Stimulated activated naive CD8-positive, alpha-beta T cell treated with anti-CD3 and anti-CD28 coated beads, Interleukin-15, amount 100 ng/mL, for 72 hours (primary cell): Measurements from ENCODE around the gene TRIM33.

Experiments
- ATAC-seq: fragments of 150-1000 bp; cut with Tn5 transposase; 2 replicates; pipeline ENCODE4 v1.10.0; 2021; ENCODE audit warnings: mild to moderate bottlenecking, moderate library complexity
- DNase-seq, 2 donors: peaks; one replicate each; pipeline ENCODE4 v3.0.0; 2021 to 2022
- H3K27ac Mint-ChIP-seq, 2 donors: one replicate each; pipeline ENCODE4 v1.8.0; 2022; ENCODE audit warnings: mild to moderate bottlenecking in 2 of 2, mixed read lengths in 2 of 2, moderate library complexity in 2 of 2
- H3K27me3 Mint-ChIP-seq: one replicate; pipeline ENCODE4 v1.8.0; 2022; ENCODE audit warnings: mixed read lengths
- H3K4me1 Mint-ChIP-seq: one replicate; pipeline ENCODE4 v1.8.0; 2022; ENCODE audit warnings: mild to moderate bottlenecking, mixed read lengths
- H3K4me3 Mint-ChIP-seq, 2 donors: one replicate each; pipeline ENCODE4 v1.8.0; 2022; ENCODE audit warnings: mild to moderate bottlenecking in 2 of 2, mixed read lengths in 2 of 2, moderate library complexity in 1 of 2
- H3K9me3 Mint-ChIP-seq, 2 donors: one replicate each; pipeline ENCODE4 v1.8.0; 2022; ENCODE audit warnings: mixed read lengths in 2 of 2

The TRIM33 gene

GRCh38 chr1:114511032-114511785 lies at the start of gene TRIM33:
TRIM33 (minus strand) TSS chr1:114511203; CDS start chr1:114511076, 127 bp downstream.
- Mint-ChIP-seq H3K4me1 (peaks cover 46% of the 10 kb centered on the region), H3K4me3 (peak within 1 kb of the TSS; percentile 96 to 98), H3K27me3 (no peaks in the 10 kb centered on the region), H3K9me3 (no peaks in the 10 kb centered on the region), H3K27ac (peak within 1 kb of the TSS; percentile 99)
- DNase-seq (peak; percentile 92), ATAC-seq (peak; percentile 89)

- H3K4me3 Mint-ChIP-seq, result no peak overlapping the region
- no peak overlapping the region for H3K27ac Mint-ChIP-seq
- H3K27me3 Mint-ChIP-seq, result no peaks in the 10 kb centered on the region
- H3K9me3 Mint-ChIP-seq, result no peaks in the 10 kb centered on the region
- ATAC-seq, result no peak
- no peak for DNase-seq
- H3K4me1 Mint-ChIP-seq, result peaks cover 5% of the 10 kb centered on the region
Observed at GRCh38 chr1:114559356-114559755, 48.4 kb upstream of the TRIM33 start.

GRCh38 chr1:114558544-114558943 lies 47.5 kb upstream of the TRIM33 start:
- Mint-ChIP-seq H3K27me3 (no peaks in the 10 kb centered on the region), H3K27ac (no peak overlapping the region), H3K4me1 (peaks cover 5% of the 10 kb centered on the region), H3K9me3 (no peaks in the 10 kb centered on the region), H3K4me3 (no peak overlapping the region)
- peak; percentile 50 for ATAC-seq
- no peak for DNase-seq

GRCh38 chr1:114554577-114554976 lies 43.6 kb upstream of the TRIM33 start:
- Mint-ChIP-seq H3K4me1 (no peaks in the 10 kb centered on the region), H3K27ac (no peak overlapping the region), H3K27me3 (no peaks in the 10 kb centered on the region), H3K9me3 (no peaks in the 10 kb centered on the region), H3K4me3 (no peak overlapping the region)
- ATAC-seq (no peak), DNase-seq (no peak)

- no peaks in the 10 kb centered on the region for H3K27me3 Mint-ChIP-seq
- H3K4me1 Mint-ChIP-seq, result no peaks in the 10 kb centered on the region
- DNase-seq, result no peak
- no peak for ATAC-seq
- no peak overlapping the region for H3K27ac Mint-ChIP-seq
- H3K9me3 Mint-ChIP-seq, result no peaks in the 10 kb centered on the region
- H3K4me3 Mint-ChIP-seq, result no peak overlapping the region
Observed at GRCh38 chr1:114552106-114552639, 41.2 kb upstream of the TRIM33 start.

- Mint-ChIP-seq H3K9me3 (no peaks in the 10 kb centered on the region), H3K27ac (no peak overlapping the region), H3K4me1 (no peaks in the 10 kb centered on the region), H3K27me3 (no peaks in the 10 kb centered on the region), H3K4me3 (no peak overlapping the region)
- ATAC-seq (no peak), DNase-seq (no peak)
Observed at GRCh38 chr1:114551400-114551799, 40.4 kb upstream of the TRIM33 start.

GRCh38 chr1:114550336-114550735 lies 39.3 kb upstream of the TRIM33 start:
- Mint-ChIP-seq H3K27me3 (no peaks in the 10 kb centered on the region), H3K9me3 (no peaks in the 10 kb centered on the region), H3K4me3 (no peak overlapping the region), H3K27ac (no peak overlapping the region), H3K4me1 (no peaks in the 10 kb centered on the region)
- no peak for DNase-seq
- ATAC-seq, result no peak

- no peak overlapping the region for H3K4me3 Mint-ChIP-seq
- no peaks in the 10 kb centered on the region for H3K27me3 Mint-ChIP-seq
- H3K27ac Mint-ChIP-seq, result no peak overlapping the region
- H3K9me3 Mint-ChIP-seq, result no peaks in the 10 kb centered on the region
- DNase-seq (no peak), ATAC-seq (no peak)
- H3K4me1 Mint-ChIP-seq, result no peaks in the 10 kb centered on the region
Observed at GRCh38 chr1:114549137-114549536, 38.1 kb upstream of the TRIM33 start.

- ATAC-seq (no peak), DNase-seq (no peak)
- no peaks in the 10 kb centered on the region for H3K27me3 Mint-ChIP-seq
- no peak overlapping the region for H3K4me3 Mint-ChIP-seq
- H3K4me1 Mint-ChIP-seq, result no peaks in the 10 kb centered on the region
- no peaks in the 10 kb centered on the region for H3K9me3 Mint-ChIP-seq
- H3K27ac Mint-ChIP-seq, result no peak overlapping the region
Observed at GRCh38 chr1:114547076-114547475, 36.1 kb upstream of the TRIM33 start.

- Mint-ChIP-seq H3K27me3 (no peaks in the 10 kb centered on the region), H3K4me3 (no peak overlapping the region), H3K27ac (no peak overlapping the region), H3K9me3 (no peaks in the 10 kb centered on the region), H3K4me1 (no peaks in the 10 kb centered on the region)
- DNase-seq, result no peak
- no peak for ATAC-seq
Observed at GRCh38 chr1:114545796-114546195, 34.8 kb upstream of the TRIM33 start.

GRCh38 chr1:114545315-114545714 lies 34.3 kb upstream of the TRIM33 start:
- no peak overlapping the region for H3K4me3 Mint-ChIP-seq
- no peak for ATAC-seq
- no peaks in the 10 kb centered on the region for H3K9me3 Mint-ChIP-seq
- no peaks in the 10 kb centered on the region for H3K4me1 Mint-ChIP-seq
- no peaks in the 10 kb centered on the region for H3K27me3 Mint-ChIP-seq
- DNase-seq, result no peak
- H3K27ac Mint-ChIP-seq, result no peak overlapping the region

- Mint-ChIP-seq H3K27me3 (no peaks in the 10 kb centered on the region), H3K4me1 (no peaks in the 10 kb centered on the region)
- DNase-seq, result no peak
Observed at GRCh38 chr1:114540821-114541220, 29.8 kb upstream of the TRIM33 start.

GRCh38 chr1:114540272-114540671 lies 29.3 kb upstream of the TRIM33 start:
- ATAC-seq (no peak), DNase-seq (no peak)
- no peaks in the 10 kb centered on the region for H3K4me1 Mint-ChIP-seq
- H3K27me3 Mint-ChIP-seq, result no peaks in the 10 kb centered on the region
- H3K9me3 Mint-ChIP-seq, result no peaks in the 10 kb centered on the region
- no peak overlapping the region for H3K4me3 Mint-ChIP-seq
- H3K27ac Mint-ChIP-seq, result no peak overlapping the region

More at GRCh38 chr1:114540821-114541220, 29.8 kb upstream of the TRIM33 start:
- no peak for ATAC-seq
- H3K4me3 Mint-ChIP-seq, result no peak overlapping the region
- no peak overlapping the region for H3K27ac Mint-ChIP-seq
- H3K9me3 Mint-ChIP-seq, result no peaks in the 10 kb centered on the region

- no peak overlapping the region for H3K27ac Mint-ChIP-seq
- H3K4me3 Mint-ChIP-seq, result no peak overlapping the region
- DNase-seq (no peak), ATAC-seq (no peak)
- peaks cover 7% of the 10 kb centered on the region for H3K4me1 Mint-ChIP-seq
- no peaks in the 10 kb centered on the region for H3K9me3 Mint-ChIP-seq
- no peaks in the 10 kb centered on the region for H3K27me3 Mint-ChIP-seq
Observed at GRCh38 chr1:114536043-114536442, 25.0 kb upstream of the TRIM33 start.

GRCh38 chr1:114535401-114535800 lies 24.4 kb upstream of the TRIM33 start:
- H3K27ac Mint-ChIP-seq, result no peak overlapping the region

GRCh38 chr1:114531094-114531493 lies 20.1 kb upstream of the TRIM33 start:
- ATAC-seq, result peak; percentile 83
- H3K27ac Mint-ChIP-seq, result no peak overlapping the region

More at GRCh38 chr1:114535401-114535800, 24.4 kb upstream of the TRIM33 start:
- Mint-ChIP-seq H3K4me3 (no peak overlapping the region), H3K4me1 (peaks cover 12% of the 10 kb centered on the region), H3K9me3 (no peaks in the 10 kb centered on the region), H3K27me3 (no peaks in the 10 kb centered on the region)
- ATAC-seq (no peak), DNase-seq (no peak)

GRCh38 chr1:114530224-114530623 lies 19.2 kb upstream of the TRIM33 start:
- no peak for ATAC-seq
- no peak for DNase-seq
- Mint-ChIP-seq H3K4me3 (no peak overlapping the region), H3K4me1 (peaks cover 12% of the 10 kb centered on the region), H3K27ac (no peak overlapping the region), H3K27me3 (no peaks in the 10 kb centered on the region), H3K9me3 (no peaks in the 10 kb centered on the region)

More at GRCh38 chr1:114531094-114531493, 20.1 kb upstream of the TRIM33 start:
- Mint-ChIP-seq H3K4me3 (no peak overlapping the region), H3K9me3 (no peaks in the 10 kb centered on the region), H3K4me1 (peaks cover 12% of the 10 kb centered on the region), H3K27me3 (no peaks in the 10 kb centered on the region)
- peak in 1 of 2 donors; percentile 28 for DNase-seq
